ENCODE results near the gene PADI4. TPM values are rescaled to one million over a fixed set of nuclear protein-coding genes. Genes with fewer than 3 reads are reported as not detected.

Gene PADI4
- total and polyA plus RNA-seq, 2 experiments from 2014 or later = not detected

DNA sequence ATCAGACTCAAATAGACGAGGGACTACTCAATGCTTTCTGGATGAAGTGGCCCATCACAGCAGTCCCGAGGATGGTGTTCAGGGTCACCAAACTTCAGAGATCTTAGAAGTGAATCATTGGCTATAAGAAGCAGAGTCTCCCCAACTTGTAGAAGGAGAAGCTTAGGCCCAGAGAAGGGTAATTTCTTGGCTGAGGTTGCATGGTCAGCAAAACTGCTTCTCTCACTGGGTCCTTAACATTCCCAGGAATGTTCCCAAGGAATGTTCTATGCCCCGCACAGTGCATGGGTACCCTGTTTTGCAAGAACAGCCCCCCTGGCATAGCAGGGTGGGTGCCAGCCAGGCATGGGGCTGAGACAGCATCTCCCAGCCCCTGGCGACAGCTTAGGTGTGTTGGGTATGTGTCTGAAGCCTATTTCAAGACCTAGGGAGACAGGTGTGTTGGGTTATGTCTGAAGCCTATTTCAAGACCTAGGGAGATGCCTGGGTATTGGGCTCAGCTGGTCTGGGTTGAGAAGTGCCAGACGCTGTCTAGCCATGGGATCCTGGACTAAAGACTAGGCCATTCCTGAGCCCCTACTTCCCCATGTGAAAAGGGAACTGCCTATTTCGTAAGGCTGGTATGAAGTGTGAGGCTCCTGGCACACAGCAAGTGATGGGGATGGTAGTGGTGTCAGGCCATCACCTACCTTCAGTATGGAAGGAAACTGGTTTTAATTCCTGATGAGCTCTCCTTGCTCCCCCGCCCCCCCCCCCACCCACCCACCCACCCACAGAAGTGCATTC is 90.1 kb downstream of the PADI4 start:
- Histone ChIP-seq H3K4me3 (no peak overlapping the region), H3K27me3 (no peaks in the 10 kb centered on the region), H3K9me3 (ENCODE audit: low read depth) (no peaks in the 10 kb centered on the region), H3K27ac (no peak overlapping the region), H3K4me1 (ENCODE audit: low read depth) (no peaks in the 10 kb centered on the region), H3K36me3 (no peaks in the 10 kb centered on the region)
- no peak for TF ChIP-seq CTCF (IDR thresholded peaks at IDR 0.05; ENCODE audit: low read depth, low read length)
- DNase-seq (ENCODE audit: low read depth in 1 of 2, low spot score in 1 of 2) = no peak

- no peaks in the 10 kb centered on the region for H3K9me3 ChIP-seq (ENCODE audit: low read depth)
- H3K4me3 ChIP-seq = no peak overlapping the region
- no peak for TF ChIP-seq CTCF (IDR thresholded peaks at IDR 0.05; ENCODE audit: low read depth, low read length)
- H3K36me3 ChIP-seq = no peaks in the 10 kb centered on the region
- no peaks in the 10 kb centered on the region for H3K27me3 ChIP-seq
- H3K4me1 ChIP-seq (ENCODE audit: low read depth) = no peaks in the 10 kb centered on the region
- no peak overlapping the region for H3K27ac ChIP-seq
- no peak for DNase-seq (ENCODE audit: low read depth in 1 of 2, low spot score in 1 of 2)
Measured at GRCh38 chr1:17400725-17401341, 92.8 kb downstream of the PADI4 start.

DNA sequence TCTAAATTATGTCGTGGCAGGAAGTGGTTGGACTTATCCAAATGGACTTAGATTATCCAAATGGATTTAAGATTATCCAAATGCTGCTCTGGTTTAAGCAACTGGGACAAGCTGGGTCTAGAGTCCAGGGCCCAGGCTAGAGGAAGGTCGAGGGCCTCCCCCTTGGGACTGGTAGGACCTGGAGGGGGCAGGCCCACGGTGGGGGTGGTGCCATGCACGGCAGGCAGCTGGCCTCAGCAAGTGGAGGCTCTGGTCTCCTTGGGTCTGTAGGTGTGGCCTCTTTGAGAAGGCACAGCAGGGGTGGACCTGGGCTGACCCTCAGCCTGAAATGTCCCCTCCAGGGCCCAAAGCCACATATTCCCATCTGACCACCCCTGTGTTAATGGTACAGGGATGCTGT is 93.8 kb downstream of the PADI4 start:
- Histone ChIP-seq H3K36me3 (no peaks in the 10 kb centered on the region), H3K4me3 (no peak overlapping the region), H3K27me3 (no peaks in the 10 kb centered on the region), H3K27ac (no peak overlapping the region), H3K4me1 (ENCODE audit: low read depth) (no peaks in the 10 kb centered on the region), H3K9me3 (ENCODE audit: low read depth) (no peaks in the 10 kb centered on the region)
- no peak for TF ChIP-seq CTCF (IDR thresholded peaks at IDR 0.05; ENCODE audit: low read depth, low read length)
- no peak for DNase-seq (ENCODE audit: low read depth in 1 of 2, low spot score in 1 of 2)

- no peak overlapping the region for H3K27ac ChIP-seq
Measured at GRCh38 chr1:17403081-17403480, 95.1 kb downstream of the PADI4 start.

GRCh38 chr1:17404034-17404684 is 96.2 kb downstream of the PADI4 start:
- no peak for DNase-seq (ENCODE audit: low read depth in 1 of 2, low spot score in 1 of 2)
- Histone ChIP-seq H3K36me3 (peaks cover 10% of the 10 kb centered on the region), H3K27ac (no peak overlapping the region), H3K4me3 (no peak overlapping the region), H3K4me1 (ENCODE audit: low read depth) (no peaks in the 10 kb centered on the region), H3K9me3 (ENCODE audit: low read depth) (no peaks in the 10 kb centered on the region), H3K27me3 (no peaks in the 10 kb centered on the region)
- TF ChIP-seq CTCF (IDR thresholded peaks at IDR 0.05; ENCODE audit: low read depth, low read length) = no peak

More at GRCh38 chr1:17403081-17403480, 95.1 kb downstream of the PADI4 start:
- Histone ChIP-seq H3K27me3 (no peaks in the 10 kb centered on the region), H3K36me3 (peaks cover 2% of the 10 kb centered on the region), H3K4me1 (ENCODE audit: low read depth) (no peaks in the 10 kb centered on the region), H3K4me3 (no peak overlapping the region), H3K9me3 (ENCODE audit: low read depth) (no peaks in the 10 kb centered on the region)
- TF ChIP-seq CTCF (IDR thresholded peaks at IDR 0.05; ENCODE audit: low read depth, low read length) = no peak
- no peak for DNase-seq (ENCODE audit: low read depth in 1 of 2, low spot score in 1 of 2)

Measured in cardiac muscle cell (in vitro differentiated cells and primary cell).